Ramos (cell line): Measurements from ENCODE around the gene UCMA.
"Not testable (repeated sequence)": the region's sequence is repeated elsewhere in the genome, so short reads cannot be mapped to it uniquely, and the experiment has no call there.

ENCODE experiments used
- in situ Hi-C: fragments of 300-500 bp; cut with MboI; formaldehyde crosslinking; loops from one replicate; pipeline ENCODE4 v1.14.3; 2022; ENCODE audit warnings: low sequenced_read_pairs; ENCODE audit not compliant: unreplicated experiment

Gene UCMA

DNA sequence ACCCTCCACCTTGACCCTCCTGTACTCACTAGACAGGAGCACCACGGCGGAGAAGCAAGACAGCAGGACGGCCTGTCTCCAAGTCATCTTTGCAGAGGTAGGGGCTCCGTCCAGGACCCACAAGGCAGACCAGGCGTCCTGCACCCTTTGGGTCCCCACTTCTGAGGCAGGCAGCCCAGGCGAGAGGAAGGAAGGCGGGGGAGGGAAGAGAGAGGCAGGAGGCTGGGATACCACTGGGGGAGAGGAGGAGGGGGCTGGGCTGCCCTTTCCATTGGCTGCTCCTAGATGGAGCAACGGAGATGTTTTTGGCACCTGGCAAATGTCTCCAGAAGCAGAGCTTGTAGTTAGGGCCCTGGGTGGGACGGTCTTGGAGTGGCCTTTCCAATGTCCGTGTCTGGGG, at the start of gene UCMA:
Gene UCMA, minus strand, starts transcription at position 203 of the 400 bp plus-strand sequence. Its CDS starts 116 bp downstream, at position 87.
- in situ Hi-C loops: no loop called here

- in situ Hi-C loops: not testable (repeated sequence)
These were observed 48.2 kb upstream of the UCMA start for GRCh38 chr10:13282348-13282747.

DNA sequence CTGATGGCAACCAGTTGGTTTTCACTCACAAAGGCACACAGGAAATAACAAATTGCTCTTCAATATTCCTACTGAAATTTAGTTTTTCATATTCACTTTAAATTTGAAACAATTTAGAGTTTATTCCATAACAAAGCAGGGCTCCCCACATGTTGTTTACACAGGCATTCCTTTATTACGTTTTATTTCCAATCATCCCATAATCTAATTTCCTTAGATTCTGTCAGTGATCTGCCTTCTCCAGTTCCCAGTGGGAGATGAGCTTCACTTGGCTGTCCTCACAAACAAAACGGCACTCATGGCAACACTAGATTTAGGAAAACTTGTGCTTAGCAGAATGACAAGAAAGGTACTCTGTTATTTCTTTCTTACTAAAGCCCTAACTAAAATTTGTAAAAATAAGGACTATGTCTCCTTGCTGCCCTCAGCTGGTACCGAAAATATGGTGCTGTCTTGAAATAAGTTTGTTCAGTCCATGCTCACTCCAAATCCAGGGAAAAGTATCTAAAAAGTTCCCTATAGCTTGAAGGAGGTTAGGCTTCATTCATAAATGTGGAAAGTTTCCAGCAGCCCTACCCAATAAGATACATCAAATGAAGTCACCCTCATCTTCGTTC, 42.7 kb upstream of the UCMA start:
- in situ Hi-C loops: no loop called here

- in situ Hi-C loops: not testable (repeated sequence)
These were observed 42.0 kb upstream of the UCMA start for GRCh38 chr10:13276146-13276545.

- in situ Hi-C loops: no loop called here
These were observed 38.0 kb upstream of the UCMA start for GRCh38 chr10:13272164-13272571.

DNA sequence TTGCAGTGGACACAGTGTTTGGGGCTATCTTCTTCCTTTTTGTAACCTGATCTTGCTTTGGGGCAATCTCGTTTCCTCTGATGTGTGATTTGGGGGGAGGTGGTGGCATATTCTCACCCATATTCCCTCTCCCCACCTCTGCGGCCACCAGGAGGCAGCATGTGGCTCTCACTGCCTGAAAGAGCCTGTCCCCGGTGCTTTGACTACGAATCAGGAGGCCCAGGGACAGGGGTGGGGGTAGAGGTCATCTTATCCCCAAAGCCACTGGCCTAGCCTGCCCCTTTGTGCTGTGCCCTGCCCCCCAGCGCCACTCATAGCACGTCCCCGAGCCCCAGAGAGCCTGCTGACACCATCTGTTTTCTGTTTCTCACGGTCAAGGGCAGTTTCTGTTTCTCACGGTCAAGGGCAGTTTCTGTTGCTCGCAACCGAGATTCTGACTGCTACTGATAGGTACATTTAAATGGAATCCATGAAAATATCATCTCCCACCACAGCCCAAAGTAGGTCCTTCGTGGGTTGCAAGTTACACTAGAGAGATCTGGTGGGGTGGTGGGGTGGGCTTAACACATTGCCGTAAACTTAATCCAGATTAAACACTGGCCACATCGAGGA, 37.5 kb upstream of the UCMA start:
- in situ Hi-C loops: no loop called here

GRCh38 chr10:13270877-13271551, 36.8 kb upstream of the UCMA start:
- in situ Hi-C loops: no loop called here

- in situ Hi-C loops: no loop called here
These were observed 34.7 kb upstream of the UCMA start for GRCh38 chr10:13268841-13269240.

GRCh38 chr10:13268310-13268709, 34.1 kb upstream of the UCMA start:
- in situ Hi-C loops: no loop called here

- in situ Hi-C loops: no loop called here
These were observed 29.4 kb upstream of the UCMA start for GRCh38 chr10:13263591-13263990.

DNA sequence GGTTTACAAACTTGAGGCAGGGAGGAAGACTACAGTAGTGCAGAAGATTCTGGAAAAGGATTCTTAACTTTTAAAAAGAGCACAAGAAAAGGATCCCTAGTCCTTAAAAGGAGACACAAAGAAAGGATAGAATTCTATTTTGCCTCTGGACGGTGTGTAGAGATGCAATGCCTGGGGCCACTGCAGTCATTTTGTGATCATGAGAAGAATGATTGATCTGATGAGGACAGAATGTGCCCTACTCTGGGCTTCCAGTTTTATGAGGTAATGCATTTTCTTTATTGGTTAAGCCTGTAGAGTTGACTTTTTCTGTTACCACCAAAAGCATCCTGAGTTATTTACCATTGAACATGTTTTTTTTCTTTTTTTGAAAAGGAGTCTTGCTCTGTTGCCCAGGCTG, 28.3 kb upstream of the UCMA start:
- in situ Hi-C loops: no loop called here

DNA sequence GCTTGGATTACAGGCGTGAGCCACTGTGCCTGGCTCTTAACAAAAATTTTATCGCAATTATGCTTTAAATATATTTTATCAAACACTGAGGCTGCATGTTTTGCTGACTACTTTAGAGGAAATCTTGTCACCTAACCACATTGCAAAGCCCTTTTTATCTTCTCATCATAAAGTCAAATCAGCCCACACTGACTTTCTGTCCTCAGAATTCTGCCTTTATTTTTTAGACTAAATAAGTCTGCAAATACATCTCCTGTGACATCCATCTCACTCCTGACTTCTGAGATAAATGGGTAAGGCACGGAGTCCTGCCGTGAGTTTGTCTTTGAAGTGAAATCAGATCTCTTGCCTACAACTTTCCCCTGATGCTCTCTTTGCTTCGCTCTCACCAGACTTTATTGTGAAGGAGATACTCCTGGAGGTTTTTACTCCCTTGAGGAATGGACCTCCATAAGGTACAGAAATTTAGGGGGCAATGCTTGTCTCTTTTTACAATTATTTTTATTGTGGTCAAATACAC, 23.5 kb upstream of the UCMA start:
- in situ Hi-C loops: no loop called here

DNA sequence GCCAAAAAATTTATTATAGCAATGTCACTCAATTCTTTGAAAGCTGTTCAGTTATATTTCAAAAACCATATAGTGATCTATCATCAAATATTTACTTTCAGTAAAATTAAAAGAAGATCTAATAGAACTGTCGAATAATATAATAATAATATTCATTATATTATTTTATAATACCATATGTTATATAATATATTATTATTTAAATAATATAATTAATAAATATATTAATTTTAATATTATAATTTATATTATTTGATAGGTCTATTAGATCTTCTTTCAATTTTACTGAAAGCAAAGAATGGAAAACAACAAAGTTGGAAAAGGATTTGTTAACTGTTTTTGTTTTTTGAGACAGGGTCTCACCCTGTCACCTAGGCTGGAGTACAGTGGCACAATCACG, 22.5 kb upstream of the UCMA start:
- in situ Hi-C loops: no loop called here

DNA sequence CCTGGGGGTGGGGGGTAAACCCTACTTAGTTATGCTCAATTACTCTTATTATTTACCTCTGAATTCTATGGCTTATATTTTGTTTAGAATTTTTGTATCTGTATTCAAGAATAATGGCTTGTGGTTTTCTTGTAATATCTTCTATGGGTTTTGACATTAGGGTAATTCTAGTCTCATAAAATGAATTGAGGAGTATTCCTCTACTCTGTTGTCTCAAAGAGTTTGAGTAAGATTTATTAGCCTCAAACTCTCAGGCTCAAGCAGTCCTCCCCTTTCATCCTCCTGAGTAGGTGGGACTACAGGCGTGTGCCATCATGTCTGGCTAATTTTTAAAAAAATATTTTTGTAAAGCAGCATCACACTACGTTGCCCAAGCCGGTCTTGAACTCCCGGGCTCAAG, 19.6 kb upstream of the UCMA start:
- in situ Hi-C loops: no loop called here

GRCh38 chr10:13247784-13248183, 13.6 kb upstream of the UCMA start:
- in situ Hi-C loops: no loop called here

- in situ Hi-C loops: no loop called here
These were observed 13.1 kb upstream of the UCMA start for GRCh38 chr10:13247246-13247645.

DNA sequence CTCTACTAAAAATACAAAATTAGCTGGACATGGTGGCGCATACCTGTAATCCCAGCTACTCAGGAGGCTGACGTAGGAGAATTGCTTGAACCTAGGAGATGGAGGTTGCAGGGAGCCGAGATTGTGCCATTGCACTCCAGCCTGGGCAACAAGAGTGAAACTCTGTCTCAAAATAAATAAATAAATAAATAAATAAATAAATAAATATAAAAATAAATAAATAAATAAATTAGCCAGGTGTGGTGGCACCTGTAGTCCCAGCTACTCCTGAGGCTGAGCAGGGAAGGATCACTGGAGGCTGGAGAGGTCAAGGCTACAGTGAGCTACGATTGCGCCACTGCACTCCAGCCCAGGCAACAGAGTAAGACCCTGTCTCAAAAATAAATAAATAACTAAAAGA, 8.1 kb upstream of the UCMA start:
- in situ Hi-C loops: not testable (repeated sequence)

- in situ Hi-C loops: no loop called here
These were observed 7.4 kb upstream of the UCMA start for GRCh38 chr10:13241613-13242012.

GRCh38 chr10:13239923-13240322, 5.7 kb upstream of the UCMA start:
- in situ Hi-C loops: no loop called here

GRCh38 chr10:13238271-13239077, 4.3 kb upstream of the UCMA start:
- in situ Hi-C loops: no loop called here

- in situ Hi-C loops: no loop called here
These were observed 2.5 kb upstream of the UCMA start for GRCh38 chr10:13236638-13237037.
